Stimulated activated CD8-positive, alpha-beta memory T cell treated with anti-CD3 and anti-CD28 coated beads, Interleukin-12 subunit alpha, Interleukin-12 subunit beta, amount 100 ng/mL, for 24 hours (primary cell): ENCODE measurements around the gene CHST5.
"Not testable (repeated sequence)": the region's sequence is repeated elsewhere in the genome, so short reads cannot be mapped to it uniquely, and the experiment has no call there.

Experiments used
- DNase-seq: peaks from one replicate; pipeline ENCODE4 v3.0.0-alpha.2; 2020; ENCODE audit errors: extremely low read depth

The CHST5 gene

GRCh38 chr16:75506107-75506506, 29.8 kb downstream of the CHST5 start:
- DNase-seq = no peak

GRCh38 chr16:75503801-75504200, 32.1 kb downstream of the CHST5 start:
- DNase-seq = no peak

GRCh38 chr16:75502916-75503605, 32.8 kb downstream of the CHST5 start:
- no peak for DNase-seq

GRCh38 chr16:75501820-75502219, 34.1 kb downstream of the CHST5 start:
- not testable (repeated sequence) for DNase-seq

GRCh38 chr16:75501359-75501758, 34.5 kb downstream of the CHST5 start:
- DNase-seq = no peak

GRCh38 chr16:75498605-75499322, 37.1 kb downstream of the CHST5 start:
- DNase-seq = not testable (repeated sequence)

- no peak for DNase-seq
Measured at GRCh38 chr16:75497558-75497957, 38.4 kb downstream of the CHST5 start.

GRCh38 chr16:75495076-75495674, 40.7 kb downstream of the CHST5 start, which contains the start of gene CHST6:
Gene CHST6 (minus strand): TSS chr16:75495441. CDS start chr16:75479828, 15,613 bp downstream.
- no peak for DNase-seq

GRCh38 chr16:75494661-75495075, 41.2 kb downstream of the CHST5 start:
- no peak for DNase-seq

GRCh38 chr16:75494184-75494583, 41.7 kb downstream of the CHST5 start:
- no peak for DNase-seq

- no peak for DNase-seq
Measured at GRCh38 chr16:75491876-75492275, 44.0 kb downstream of the CHST5 start.

GRCh38 chr16:75488322-75488721, 47.6 kb downstream of the CHST5 start:
- no peak for DNase-seq

GRCh38 chr16:75486676-75487313, 49.1 kb downstream of the CHST5 start:
- no peak for DNase-seq

GRCh38 chr16:75486014-75486675, 49.8 kb downstream of the CHST5 start:
- no peak for DNase-seq

- DNase-seq = no peak
Measured at GRCh38 chr16:75485230-75486013, 50.5 kb downstream of the CHST5 start.

GRCh38 chr16:75483222-75483621, 52.7 kb downstream of the CHST5 start:
- DNase-seq = no peak

- no peak for DNase-seq
Measured at GRCh38 chr16:75482434-75483205, 53.3 kb downstream of the CHST5 start.

- no peak for DNase-seq
Measured at GRCh38 chr16:75481475-75481874, 54.4 kb downstream of the CHST5 start.

GRCh38 chr16:75479421-75479990, 56.4 kb downstream of the CHST5 start:
- no peak for DNase-seq
